GM12892 (cell line): Measurements from ENCODE around the gene LRPAP1.

Experiments used
- DNase-seq: peaks from one replicate; pipeline ENCODE4 v3.0.0; 2011; ENCODE audit not compliant: insufficient read length
- FAIRE-seq: peaks from 2 replicates; lab custom pipeline; 2011; peaks lifted over from hg19 to GRCh38; lab: Jason Lieb, UNC
- POLR2A ChIP-seq: IDR thresholded peaks from 2 replicates; pipeline ENCODE4 v1.6.1; 2011; ENCODE audit warnings: low read depth, low read length, control low read depth
- POLR2AphosphoS5 ChIP-seq: IDR thresholded peaks from 2 replicates; pipeline ENCODE4 v1.6.1; 2011; ENCODE audit warnings: low read depth, low read length, control low read depth
- TAF1 ChIP-seq: IDR thresholded peaks from 2 replicates; pipeline ENCODE4 v1.6.1; 2011; ENCODE audit warnings: low read depth, mild to moderate bottlenecking, control low read depth, low read length, borderline replicate concordance

LRPAP1 gene

DNA sequence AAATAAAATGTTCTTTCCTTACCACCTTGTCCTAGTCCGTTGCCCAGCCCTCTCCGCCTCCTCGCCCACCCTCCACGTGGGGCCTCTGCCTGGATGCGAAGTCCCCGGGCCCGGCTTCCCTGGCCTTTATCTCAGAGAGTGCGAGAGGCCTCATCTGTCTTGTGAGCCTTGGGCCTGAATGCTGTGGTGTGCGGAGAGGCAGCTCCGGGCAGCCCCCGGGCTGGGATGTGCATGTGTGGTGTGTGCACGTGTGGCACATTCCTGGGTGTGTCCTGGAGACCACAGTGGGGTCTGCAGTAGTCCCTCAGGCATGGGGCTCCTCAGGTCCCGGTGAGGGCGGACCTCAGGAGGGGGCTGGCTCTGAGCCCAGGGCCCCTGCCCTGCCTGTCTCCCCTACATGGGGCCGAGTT, 37.8 kb downstream of the LRPAP1 start:
- TF ChIP-seq POLR2AphosphoS5 (no peak), TAF1 (no peak), POLR2A (no peak)
- DNase-seq (no peak), FAIRE-seq (no peak)

- TF ChIP-seq POLR2AphosphoS5 (no peak), TAF1 (no peak), POLR2A (no peak)
- DNase-seq, result no peak
- no peak for FAIRE-seq
These were observed 38.3 kb downstream of the LRPAP1 start for GRCh38 chr4:3493720-3494461.

GRCh38 chr4:3492741-3493719, 39.2 kb downstream of the LRPAP1 start:
- DNase-seq, result no peak
- TF ChIP-seq POLR2A, result no peak
- TF ChIP-seq POLR2AphosphoS5, result no peak
- no peak for TF ChIP-seq TAF1
- no peak for FAIRE-seq

- FAIRE-seq (no peak), DNase-seq (no peak)
- no peak for TF ChIP-seq POLR2AphosphoS5
These were observed 40.4 kb downstream of the LRPAP1 start for GRCh38 chr4:3491681-3492405.

DNA sequence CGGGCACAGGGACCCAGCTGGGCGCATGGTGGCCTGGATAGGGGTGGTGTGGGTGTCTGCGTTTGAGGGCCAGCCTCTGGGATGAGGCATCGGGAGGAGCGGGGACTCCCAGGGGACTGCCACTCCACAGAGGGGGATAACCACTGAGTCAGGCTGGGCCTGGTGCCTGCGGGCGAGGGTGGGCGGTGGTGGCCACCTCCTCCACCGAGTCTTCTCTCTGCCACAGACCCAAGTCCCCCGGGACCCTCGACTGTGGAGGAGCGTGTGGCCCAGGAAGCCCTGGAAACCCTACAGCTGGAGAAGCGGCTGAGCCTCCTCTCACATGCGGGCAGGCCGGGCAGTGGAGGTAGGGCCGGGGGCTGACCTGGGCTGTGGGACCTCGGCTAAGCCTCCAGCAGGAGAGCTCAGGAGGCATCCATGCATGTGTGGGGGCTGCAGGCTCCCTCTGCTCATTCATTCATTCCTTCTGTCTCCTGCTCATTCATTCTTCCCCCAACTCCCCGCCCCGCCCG, 42.7 kb downstream of the LRPAP1 start:
- no peak for TF ChIP-seq TAF1
- TF ChIP-seq POLR2A, result no peak
- TF ChIP-seq POLR2AphosphoS5, result no peak
- FAIRE-seq (no peak), DNase-seq (no peak)

DNA sequence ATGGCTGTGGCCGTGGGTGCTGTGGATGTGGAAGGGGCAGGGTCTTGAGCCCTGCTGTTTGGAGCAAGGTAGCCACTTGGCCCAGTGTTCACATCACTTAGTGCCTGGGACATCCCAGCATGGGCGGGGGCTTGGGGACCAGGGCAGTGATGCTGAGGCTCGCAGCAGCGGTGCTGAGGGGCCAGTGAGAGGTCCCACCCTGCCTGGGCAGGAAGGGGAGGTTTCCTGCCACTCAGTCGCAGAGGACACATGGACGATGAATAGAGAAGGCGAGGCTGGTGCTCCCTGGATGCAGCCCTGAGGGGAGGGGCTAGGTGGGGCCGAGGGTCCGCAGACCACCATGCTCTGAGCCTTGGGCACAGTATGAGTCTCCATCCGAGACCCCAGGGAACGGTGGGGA, 43.4 kb downstream of the LRPAP1 start:
- FAIRE-seq, result no peak
- no peak for DNase-seq
- no peak for TF ChIP-seq POLR2A
- TF ChIP-seq TAF1, result no peak
- TF ChIP-seq POLR2AphosphoS5, result no peak

- TF ChIP-seq POLR2AphosphoS5 (no peak), TAF1 (no peak), POLR2A (no peak)
- FAIRE-seq, result no peak
These were observed 44.4 kb downstream of the LRPAP1 start for GRCh38 chr4:3487861-3488260.

DNA sequence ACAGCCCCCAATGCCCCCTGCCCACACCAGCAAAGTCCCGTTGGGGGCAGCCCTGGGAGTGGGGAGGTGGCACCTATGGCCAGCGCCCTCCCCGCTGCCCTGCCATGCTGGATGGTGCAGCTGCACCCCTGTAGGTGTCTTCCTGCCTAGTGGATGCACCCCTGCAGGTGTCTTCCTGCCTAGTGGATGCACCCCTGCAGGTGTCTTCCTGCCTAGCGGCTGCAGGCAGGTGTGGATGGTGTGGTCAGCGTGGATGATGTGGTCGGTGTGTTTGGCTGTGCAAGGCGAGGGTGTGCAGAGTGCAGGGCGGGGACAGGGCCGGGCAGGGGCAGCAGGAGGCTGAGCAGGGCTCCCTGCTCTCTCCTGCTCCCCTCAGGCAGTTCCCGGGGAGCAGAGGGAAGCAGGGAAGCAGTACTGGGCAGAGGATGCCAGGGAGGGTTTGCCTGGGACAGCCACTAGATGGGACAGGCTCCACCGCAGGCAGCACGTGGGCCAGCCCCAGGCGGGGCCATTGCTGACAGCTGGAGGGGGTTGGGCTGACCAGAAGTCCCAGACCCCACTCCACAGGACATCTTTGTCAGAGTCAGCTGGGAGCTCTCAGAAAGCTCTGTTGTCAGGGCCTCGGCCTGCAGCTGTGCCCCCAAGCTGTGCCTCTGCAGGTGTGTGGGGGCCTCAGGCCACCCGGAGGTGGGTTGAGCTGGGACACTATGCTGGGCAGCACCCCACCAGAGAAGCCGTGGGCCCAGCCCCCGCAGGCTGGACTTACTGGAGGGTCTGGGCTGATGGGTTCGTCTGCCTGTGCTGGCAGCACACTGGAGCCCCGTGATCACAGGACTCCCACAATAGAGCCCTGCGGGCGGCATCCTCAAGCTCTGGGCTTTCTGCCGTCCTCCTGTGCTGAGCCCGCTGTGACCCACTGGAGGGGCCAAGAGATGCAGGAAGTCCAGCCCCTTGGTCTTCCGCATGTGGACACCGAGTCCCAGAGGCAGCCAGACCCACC, 45.4 kb downstream of the LRPAP1 start:
- no peak for DNase-seq
- TF ChIP-seq TAF1, result no peak
- TF ChIP-seq POLR2A, result no peak
- no peak for TF ChIP-seq POLR2AphosphoS5
- FAIRE-seq, result no peak

More at GRCh38 chr4:3487861-3488260, 44.4 kb downstream of the LRPAP1 start:
- DNase-seq, result no peak

GRCh38 chr4:3485886-3486540, 46.2 kb downstream of the LRPAP1 start:
- FAIRE-seq (no peak), DNase-seq (no peak)
- TF ChIP-seq POLR2AphosphoS5 (no peak), POLR2A (no peak), TAF1 (no peak)
